ENCODE data around the gene PRKCA.

GRCh38 chr17:66431910-66432309 is 129.5 kb downstream of the PRKCA start:
- TF ChIP-seq, protein P1, sequence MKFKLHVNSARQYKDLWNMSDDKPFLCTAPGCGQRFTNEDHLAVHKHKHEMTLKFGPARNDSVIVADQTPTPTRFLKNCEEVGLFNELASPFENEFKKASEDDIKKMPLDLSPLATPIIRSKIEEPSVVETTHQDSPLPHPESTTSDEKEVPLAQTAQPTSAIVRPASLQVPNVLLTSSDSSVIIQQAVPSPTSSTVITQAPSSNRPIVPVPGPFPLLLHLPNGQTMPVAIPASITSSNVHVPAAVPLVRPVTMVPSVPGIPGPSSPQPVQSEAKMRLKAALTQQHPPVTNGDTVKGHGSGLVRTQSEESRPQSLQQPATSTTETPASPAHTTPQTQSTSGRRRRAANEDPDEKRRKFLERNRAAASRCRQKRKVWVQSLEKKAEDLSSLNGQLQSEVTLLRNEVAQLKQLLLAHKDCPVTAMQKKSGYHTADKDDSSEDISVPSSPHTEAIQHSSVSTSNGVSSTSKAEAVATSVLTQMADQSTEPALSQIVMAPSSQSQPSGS (CRISPR knock-in tag; IDR thresholded peaks at IDR 0.05), result no peak
- TF ChIP-seq ZSCAN29 (IDR thresholded peaks at IDR 0.05) (no peak), ZKSCAN1 (IDR thresholded peaks at IDR 0.05; ENCODE audit: low read depth, low read length) (no peak), CTCF (IDR thresholded peaks at IDR 0.05 in 2 of 3, conservative IDR thresholded peaks at IDR 0.05 in 1 of 3; ENCODE audit: insufficient read depth in 2 of 3, low read depth in 1 of 3, low read length in 3 of 3) (no peak)

Measured in K562 (cell line).